NCI-H446 treated with DMSO at 0.1 percent for 48 hours (cell line): ENCODE data around the gene CSF3.

Experiments
- DNase-seq: peaks from one replicate; lab custom pipeline; 2025; lab: John Stamatoyannopoulos, UW

CSF3 gene

GRCh38 chr17:40062329-40063186 is 47.3 kb downstream of the CSF3 start, which contains the start of gene THRA:
Gene THRA (plus strand): TSS chr17:40062965. CDS start chr17:40074489, 11,524 bp downstream.
- DNase-seq: no peak

- DNase-seq: no peak
Measured at GRCh38 chr17:40063187-40063771, 48.0 kb downstream of the CSF3 start.

DNA sequence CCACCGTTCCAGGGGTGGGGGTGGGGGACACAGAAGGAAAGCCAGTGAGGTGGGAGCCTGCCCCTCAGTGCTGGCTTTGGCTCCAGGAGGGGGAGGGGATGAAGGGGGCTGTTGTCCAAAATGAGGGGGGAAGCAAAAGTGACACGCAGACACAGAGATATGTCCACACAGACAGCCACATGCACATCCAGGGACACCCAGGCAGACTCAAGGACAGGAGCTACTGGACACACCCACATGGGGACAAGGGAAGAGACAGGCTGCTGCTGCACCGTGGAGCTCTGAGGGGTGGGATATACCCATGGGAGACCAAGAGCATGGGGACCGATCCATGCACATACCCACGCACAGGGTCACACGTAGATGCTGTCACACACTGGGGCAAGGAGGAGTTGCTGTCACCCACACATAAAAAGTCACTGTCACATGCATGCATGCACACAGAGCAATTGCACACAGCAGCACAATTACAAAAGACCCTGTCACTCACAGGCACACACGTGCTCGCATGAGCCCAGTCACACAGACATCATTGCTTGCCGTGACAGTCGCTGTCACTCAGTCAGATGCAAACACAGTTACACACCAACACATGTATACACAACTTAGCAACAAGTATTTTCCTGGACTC is 48.8 kb downstream of the CSF3 start:
- no peak for DNase-seq

DNA sequence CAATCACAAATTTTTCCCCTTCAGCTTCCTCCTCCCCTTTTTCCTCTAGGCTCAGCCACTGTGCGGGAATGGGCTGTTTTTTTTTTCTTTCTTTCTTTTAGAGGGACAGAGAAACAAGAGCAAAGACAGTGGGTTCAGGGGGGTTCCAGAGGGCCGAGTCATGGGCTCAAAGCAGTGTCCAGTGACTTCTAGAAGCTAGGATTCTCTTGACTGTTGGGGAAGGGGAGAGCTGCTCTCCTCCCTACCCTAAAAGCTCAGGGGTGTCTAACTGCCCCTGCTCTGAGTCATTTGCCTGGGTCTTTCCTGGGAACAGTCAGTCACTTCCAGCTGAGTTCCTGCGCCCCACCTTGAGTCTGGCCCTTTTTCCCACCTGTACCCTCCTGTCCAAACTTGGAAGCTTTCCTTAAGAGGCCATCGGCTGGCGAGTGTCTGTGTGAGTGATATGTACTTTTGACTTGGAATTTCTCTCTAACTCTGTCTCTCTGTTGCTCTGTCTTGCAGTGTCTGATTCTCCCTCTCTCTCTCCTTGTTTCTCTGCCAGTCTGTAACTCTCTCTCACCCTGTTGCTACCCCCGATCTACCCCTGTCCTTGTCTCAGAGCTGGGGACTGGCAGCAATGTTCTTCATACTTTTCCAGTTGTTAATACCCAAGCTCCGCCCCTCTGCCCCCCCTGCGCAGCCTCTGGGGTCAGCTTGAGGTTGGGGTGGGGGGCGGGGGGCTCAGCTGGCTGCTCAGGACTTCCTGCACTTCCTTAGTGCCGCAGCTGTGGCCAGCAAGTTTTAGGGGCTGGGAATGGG is 49.9 kb downstream of the CSF3 start:
- no peak for DNase-seq

DNA sequence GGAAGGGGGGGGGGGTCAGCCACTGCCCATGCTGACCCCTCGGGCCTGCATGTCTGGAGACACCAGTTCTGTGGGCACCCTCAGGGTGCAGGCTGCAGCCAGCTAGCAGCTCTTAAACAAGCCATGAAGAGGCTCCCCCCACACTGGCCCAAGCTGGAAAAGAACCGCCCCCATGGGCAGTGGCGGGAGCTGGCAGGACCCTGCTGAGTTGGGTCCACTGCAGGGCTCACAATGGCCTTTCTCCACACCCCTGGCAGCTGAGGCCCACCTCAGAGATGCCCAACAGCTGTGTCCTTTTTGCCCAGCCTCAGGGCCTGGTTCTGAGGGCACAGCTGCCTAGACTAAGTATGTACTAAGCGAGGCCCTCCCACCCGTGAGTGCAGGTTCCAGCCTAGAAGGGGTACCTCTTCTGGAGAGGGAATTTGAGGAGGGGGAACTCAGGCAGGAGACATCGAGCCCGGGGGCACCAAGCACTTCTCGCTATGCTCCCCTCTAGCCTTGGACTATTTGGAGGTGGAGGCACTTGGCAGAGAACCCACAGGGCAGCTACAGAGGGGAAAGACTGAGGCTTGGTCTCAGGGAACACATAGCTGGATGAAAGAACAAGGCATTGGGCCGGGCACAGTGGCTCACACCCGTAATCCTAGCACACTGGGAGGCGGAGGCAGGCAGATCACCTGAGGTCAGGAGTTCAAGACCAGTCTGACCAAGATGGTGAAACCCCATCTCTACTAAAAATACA is 50.7 kb downstream of the CSF3 start:
- no peak for DNase-seq
